ENCODE data around the gene TMEM39B.
"Not testable (repeated sequence)": the region's sequence is repeated elsewhere in the genome, so short reads cannot be mapped to it uniquely, and the experiment has no call there.

The TMEM39B gene

GRCh38 chr1:32068957-32069588 lies 3.7 kb upstream of the TMEM39B start:
- no peak for DNase-seq (ENCODE audit: low read depth in 2 of 2)

DNA sequence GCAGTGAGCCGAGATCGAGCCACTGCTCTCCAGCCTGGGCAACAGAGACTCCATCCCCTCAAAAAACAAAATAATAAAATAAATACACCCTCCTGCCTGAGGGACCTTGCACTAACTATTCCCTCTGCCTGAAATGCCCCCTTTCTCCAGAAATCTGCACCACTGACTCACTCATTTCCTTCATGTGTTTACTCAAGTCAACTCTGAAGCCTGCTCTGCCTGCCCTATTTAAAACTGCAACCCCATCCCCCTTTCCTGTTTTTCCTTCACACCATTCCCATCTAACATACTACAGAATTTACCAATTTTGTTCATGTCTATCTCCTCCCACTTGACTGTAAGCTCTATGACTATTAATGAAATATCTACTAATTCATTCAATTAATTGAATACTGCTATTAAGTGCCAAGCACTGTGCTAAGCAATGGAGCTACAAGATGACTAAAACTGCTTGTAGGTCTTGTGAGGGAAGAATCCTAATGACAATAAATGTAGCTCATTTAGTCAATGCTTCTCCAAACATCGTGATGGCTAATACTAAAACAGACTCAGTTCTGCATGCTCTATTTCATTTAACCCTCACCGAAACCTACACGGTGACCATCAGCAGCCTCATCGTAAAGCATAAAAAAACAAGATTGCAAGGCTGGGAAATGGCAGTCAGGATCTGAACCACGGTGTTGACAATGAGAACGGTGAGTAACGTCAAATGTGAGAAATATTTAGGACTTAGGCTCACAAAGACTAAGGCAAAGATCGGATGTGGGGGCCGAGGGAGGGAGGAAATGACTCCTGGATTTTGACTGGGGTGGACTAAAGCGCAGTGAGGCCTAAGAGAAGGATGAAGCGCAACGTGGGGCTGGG lies 749 bp upstream of the TMEM39B start:
- DNase-seq (ENCODE audit: low read depth in 2 of 2), result no peak

DNA sequence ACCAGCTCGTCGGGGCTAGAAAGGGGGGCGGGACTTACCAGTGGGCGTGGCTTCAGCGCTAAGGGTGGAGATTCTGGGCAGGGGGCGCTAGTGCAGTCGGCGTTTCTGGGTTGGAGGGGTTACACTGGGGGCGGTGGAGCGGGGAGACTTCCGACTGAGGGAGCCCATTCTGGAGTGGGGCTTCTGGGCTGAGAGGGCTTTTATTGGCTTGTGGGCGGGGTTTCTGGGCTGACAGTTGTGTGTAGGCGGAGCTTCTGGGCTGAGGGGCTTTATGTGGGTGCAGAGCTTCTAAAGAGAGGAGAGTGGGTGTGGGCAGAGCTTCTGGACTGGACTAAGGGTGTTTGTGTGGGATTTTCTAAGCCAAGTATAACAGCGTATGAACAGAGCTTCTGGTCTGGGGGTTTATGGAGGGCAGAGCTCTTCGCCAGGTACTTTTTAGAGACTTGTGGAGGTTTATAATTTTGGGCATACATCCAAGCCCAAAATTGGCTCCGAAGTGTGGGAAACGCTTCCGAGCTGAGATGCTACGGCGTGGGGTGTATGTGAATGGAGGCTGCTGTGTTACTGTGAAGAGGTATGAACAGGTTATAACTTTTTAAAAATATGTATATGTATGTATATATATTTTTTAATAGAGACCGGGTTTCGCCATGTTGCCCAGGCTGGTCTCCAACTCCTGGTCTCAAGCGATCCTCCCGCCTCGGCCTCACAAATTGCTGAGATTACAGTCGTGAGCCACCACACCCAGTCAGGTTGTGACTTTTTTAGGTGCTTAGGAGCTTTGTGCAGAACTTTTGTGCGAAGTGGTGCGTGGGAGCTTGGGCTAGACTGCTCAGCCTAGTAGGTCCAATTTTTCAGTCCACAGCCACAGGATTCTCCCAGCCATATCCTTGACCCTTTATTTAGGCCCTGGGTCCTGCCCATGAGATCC lies 825 bp downstream of the TMEM39B start:
- no peak for DNase-seq (ENCODE audit: low read depth in 2 of 2)

DNA sequence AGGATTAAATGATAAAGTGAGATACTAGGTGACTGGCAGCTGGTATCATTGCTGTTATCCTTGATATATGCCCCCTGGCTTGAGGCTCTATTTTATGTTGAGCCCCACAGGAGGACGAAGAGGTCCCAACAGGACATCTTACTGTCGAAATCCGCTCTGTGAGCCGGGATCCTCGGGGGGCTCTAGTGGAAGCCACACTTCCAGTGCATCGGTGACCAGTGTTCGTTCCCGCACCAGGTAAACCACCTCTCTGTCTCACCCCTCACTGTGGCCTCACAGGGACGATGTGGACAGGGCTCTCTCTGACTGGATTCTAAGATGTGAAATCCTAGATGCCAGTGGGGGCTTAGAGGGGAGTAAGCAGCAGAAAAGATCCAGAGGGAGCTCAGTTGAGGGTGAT lies 2.1 kb downstream of the TMEM39B start:
- no peak for DNase-seq (ENCODE audit: low read depth in 2 of 2)

- no peak for DNase-seq (ENCODE audit: low read depth in 2 of 2)
Observed at GRCh38 chr1:32077451-32077850, 4.7 kb downstream of the TMEM39B start.

- DNase-seq (ENCODE audit: low read depth in 2 of 2), result no peak
Observed at GRCh38 chr1:32082022-32082421, 9.3 kb downstream of the TMEM39B start.

DNA sequence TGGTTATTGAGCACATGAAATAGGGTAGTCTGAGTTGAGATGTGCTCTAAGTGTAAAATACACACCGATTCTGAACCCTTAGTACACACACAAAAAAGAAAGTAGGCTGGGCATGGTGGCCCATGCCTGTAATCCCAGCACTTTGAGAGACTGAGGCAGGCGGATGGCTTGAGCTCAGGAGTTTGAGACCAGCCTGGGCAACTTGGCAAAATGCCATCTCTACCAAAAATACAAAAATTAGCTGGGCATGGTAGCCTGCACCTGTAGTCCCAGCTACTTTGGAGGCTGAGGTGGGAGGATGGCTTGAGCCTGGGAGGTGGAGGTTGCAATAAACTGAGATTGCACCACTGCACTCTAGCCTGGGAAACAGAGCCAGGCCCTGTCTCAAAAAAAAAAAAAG lies 13.6 kb downstream of the TMEM39B start:
- DNase-seq (ENCODE audit: low read depth in 2 of 2), result not testable (repeated sequence)

- no peak for DNase-seq (ENCODE audit: low read depth in 2 of 2)
Observed at GRCh38 chr1:32091176-32091575, 18.4 kb downstream of the TMEM39B start.

DNA sequence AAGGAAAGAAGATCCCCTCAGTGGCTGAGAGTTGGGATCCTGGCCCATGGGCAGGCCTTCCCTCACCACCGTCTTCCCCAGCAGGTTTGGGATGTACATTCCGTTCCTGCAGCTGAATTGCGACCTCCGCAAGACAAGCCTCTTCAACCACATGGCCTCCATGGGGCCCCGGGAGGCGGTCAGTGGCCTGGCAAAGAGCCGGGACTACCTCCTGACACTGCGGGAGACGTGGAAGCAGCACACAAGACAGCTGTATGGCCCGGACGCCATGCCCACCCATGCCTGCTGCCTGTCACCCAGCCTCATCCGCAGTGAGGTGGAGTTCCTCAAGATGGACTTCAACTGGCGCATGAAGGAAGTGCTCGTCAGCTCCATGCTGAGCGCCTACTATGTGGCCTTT lies 18.9 kb downstream of the TMEM39B start:
- no peak for DNase-seq (ENCODE audit: low read depth in 2 of 2)

DNA sequence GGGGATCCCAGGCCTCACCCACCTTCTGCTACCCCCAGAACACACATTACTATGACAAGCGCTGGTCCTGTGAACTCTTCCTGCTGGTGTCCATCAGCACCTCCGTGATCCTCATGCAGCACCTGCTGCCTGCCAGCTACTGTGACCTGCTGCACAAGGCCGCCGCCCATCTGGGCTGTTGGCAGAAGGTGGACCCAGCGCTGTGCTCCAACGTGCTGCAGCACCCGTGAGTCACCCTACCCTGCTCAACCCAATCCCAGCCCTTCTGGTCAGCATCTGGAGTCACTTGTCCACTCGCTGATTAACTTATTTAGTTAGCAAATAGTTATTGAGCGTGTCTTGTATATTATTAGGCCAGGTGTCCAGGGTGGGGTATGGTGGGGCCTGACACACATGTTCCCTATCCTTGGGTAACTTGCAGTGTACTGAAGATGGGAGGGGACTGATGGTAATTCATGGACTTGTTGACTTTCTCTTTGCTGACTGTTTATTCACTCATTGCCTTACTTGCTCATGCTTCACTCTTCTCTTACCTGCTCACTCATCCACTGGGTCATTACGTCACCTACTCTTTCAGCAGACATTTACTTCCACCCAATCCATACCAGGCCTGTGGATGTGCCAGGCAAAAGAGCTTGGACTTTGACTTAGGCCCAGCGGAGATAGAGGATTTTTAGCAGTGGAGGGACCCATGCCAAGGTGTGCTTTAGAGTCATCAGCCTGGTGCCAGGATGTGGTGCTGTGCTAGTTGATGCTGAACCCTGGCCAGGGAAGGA lies 22.2 kb downstream of the TMEM39B start:
- no peak for DNase-seq (ENCODE audit: low read depth in 2 of 2)

- no peak for DNase-seq (ENCODE audit: low read depth in 2 of 2)
Observed at GRCh38 chr1:32099426-32099825, 26.7 kb downstream of the TMEM39B start.

DNA sequence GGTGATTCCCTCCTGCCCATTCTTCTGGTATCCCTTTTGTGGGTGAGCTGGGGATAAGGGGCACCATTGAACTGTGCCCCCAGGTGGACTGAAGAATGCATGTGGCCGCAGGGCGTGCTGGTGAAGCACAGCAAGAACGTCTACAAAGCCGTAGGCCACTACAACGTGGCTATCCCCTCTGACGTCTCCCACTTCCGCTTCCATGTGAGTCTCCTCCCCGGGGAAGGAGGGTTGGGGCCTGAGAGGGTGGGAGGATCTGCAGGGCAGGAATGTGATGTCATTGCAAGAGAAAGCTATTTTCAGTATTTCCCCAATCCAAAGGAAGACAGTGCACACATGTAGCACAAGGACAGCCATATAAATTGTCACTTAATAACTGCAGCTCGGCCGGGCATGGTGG lies 27.6 kb downstream of the TMEM39B start:
- no peak for DNase-seq (ENCODE audit: low read depth in 2 of 2)

DNA sequence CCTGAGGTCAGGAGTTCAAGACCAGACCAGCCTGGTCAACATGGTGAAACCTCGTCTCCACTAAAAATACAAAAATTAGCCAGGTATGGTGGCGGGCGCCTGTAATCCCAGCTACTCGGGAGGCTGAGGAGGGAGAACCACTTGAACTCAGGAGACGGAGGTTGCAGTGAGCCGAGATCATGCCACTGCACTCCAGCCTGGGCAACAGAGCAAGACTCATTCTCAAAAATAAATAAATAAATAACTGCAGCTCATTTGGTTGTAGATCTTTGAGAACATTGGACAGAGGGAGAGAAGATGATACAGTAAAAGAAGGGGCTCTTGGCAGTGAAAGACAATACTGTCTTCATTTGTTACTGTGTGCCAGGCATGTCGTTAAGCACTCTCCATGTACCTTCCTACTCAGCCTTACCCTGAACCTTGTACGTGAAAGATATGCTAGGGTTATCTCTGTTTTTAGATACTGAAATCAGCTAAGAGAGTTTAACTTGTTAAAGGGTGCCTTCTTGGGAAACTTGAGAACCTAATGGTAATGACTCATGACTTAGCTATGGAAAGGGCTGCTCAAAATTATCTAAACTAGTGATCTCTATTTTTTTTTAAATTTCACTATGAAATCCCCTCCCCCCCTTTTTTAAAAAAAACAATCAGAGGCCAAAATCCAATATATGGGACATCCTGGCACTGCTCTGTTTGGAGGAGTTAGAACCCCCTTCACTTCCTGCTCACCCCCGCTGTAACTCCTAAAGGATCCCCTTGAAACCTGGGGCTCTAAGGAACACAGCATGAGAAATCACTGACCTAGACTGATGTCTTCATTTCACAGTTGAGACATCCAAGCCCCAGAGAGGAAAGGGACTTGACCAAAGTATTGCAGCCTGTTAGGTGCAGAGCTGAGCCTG lies 28.3 kb downstream of the TMEM39B start:
- peak; percentile 69 to 70 for DNase-seq (ENCODE audit: low read depth in 2 of 2)

DNA sequence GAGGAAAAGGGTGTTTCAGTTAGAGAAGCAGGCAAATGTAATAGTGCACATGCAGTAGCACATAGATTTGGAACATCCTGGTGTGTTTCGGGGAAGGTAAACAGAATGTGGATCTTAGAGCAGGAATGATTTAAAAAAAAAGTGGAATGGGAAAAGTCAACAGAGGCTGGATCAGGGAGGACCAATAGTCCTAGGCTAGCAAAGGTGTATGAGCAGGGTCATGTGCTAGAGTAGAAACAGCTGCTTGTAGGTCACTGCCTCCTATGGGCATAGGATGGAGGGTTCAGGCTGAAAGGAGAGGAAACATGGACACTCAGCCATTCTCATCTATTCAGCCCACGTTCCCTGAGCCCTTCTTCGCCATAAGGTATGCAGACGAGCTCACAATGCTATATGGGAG lies 31.4 kb downstream of the TMEM39B start:
- DNase-seq (ENCODE audit: low read depth in 2 of 2), result no peak

DNA sequence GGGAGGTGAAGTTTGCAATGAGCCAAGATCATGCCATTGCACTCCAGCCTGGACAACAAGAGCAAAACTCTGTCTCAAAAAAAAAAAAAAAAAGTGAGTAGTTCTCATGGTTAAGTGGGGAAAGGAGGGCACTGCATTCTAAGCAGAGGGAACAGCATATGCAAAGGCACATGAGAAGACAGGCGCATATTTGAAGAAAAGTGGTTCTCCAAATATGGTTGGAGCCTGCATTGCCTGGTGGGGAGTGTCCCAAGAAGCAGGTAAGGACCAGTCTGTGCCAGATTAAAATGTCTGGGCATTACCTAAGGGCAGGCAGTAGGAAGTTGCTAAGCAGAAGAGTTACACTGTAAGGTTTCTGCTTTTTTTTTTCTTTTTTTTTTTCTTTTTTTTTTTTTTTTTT lies 32.6 kb downstream of the TMEM39B start:
- no peak for DNase-seq (ENCODE audit: low read depth in 2 of 2)

DNA sequence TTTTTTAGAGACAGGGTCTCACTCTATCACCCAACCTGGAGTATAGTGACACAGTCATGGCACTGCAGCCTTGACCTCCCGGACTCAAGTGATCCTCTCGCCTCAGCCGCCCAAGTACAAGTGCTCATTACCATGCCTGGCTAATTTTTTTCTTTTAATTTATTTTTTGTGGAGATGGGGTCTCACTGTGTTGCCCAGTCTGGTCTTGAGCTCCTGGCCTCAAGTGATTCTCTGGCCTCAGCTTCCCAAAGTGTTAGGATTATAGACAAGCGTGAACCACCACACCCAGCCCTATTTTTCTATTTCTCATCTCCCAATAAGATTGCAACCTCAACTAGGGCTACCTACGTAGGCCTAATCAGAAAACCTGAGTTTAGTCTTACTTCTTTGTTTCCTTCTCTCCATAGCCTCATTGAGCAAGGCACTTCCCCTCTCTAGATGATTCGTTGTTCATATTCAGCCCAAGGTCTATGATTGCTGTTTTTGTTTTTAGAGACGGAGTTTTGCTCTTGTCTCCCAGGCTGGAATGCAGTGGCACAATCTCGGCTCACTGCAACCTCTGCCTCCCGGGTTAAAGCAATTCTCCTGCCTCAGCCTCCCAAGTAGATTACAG lies 34.0 kb downstream of the TMEM39B start:
- no peak for DNase-seq (ENCODE audit: low read depth in 2 of 2)

DNA sequence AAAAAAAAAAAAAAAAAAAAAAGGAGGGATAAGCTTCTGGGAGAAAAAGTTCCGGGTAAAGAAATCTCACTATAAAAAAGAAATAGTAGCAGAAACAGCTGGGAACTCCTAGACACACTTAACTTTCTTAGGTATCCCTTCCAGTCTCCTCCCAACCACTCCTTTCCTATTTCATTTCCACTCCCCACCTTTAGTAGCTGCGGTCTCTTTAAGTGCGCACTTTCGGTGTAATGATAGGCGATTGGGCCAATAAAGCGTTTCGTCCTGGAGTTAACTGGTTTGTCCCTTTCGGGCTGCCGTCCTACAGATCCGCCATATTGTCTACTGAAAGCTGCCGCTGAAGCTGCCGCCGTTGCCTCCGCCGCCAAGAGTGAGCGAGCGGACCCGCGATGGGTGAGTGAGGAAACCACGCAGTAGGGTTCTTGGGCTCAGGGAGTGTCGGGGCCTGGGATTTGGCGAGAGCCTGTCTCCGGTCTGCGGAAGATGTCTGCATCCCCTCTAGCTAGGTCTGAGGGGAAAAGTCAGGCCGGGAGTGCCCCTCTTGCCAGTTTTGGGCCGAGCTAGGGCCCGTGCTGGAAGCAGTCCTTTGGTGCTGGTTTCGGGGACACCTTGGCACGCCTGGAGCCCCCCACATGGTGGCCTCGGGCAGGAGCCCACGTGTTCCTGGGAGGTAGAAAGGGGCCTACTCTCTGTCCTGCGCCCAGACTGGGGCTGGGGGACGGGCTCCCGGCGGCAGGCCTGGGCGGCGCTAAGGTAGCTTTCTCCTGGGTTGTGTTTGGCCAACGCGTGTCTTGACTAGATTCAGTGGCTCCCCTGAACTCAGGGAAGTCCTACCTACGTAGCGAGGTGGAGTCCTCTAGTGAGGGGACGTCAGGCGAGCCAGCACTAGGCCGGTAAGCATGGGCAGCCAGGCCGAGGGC lies 35.3 kb downstream of the TMEM39B start, which contains the start of gene KPNA6:
Gene KPNA6, plus strand, starts transcription at position 315 of the 920 bp plus-strand sequence. Its CDS starts 75 bp downstream, at position 390.
- DNase-seq (ENCODE audit: low read depth in 2 of 2), result peak; percentile 92 to 94

DNA sequence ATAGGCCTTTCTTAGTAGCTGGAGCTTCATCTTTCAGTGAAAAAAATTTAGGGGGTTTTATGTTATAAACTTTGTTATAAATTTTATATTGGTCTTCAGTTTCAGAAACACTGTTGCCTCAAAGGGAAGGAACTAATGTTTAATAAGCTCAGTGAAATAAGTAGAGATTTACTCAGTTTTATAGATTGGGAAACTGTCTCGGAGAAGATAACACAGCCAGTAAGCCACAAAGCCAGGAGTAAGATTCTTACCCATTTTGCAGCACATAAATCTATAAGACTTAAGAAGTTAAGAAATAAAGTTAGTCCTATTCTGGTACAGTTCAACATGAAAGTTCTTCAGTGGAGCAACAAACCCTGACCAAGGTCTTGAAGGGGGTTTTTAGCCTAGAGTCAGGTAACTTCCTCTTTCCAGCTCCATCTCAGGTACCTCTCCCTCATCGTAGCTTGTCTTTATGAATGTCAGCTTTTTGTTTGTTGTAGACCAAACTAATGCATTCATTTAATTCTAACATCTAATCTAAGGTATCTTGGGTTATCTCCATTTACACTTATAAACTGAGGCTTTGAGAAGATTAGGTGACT lies 38.4 kb downstream of the TMEM39B start:
- DNase-seq (ENCODE audit: low read depth in 2 of 2), result no peak
